ENCODE results near the gene ZNF774. TPM values are rescaled to one million over a fixed set of nuclear protein-coding genes. Genes with fewer than 3 reads are reported as not detected.

Gene ZNF774
- total RNA-seq, 1 experiment from 2014 or later = 4.0 TPM

DNA sequence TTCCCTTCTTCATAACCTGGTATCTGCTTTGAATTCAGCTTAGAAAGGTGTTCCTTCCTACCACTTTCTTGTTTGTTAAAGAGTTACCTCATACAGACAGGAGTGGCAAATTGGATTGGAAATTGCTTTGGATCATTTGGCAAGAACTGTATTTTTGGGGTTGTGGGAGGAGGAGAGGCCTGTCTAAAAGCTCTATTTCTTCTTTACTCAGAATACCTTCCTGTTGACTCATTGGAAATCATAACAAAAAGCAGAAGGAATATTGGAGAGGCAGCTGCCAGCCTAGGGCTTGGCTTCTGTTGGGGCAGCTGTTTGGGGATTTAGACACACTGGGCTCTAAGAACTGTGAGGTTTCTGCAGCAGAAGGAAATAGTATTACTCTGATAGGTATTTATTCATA lies 50.1 kb downstream of the ZNF774 start:
- Histone ChIP-seq H3K4me3 (replicated peaks in 1 of 2; ENCODE audit: low read depth in 1 of 2, low read length in 2 of 2) (peak overlapping the region; percentile 3 to 37; a peak in 3 of 4 replicates), H3K27me3 (ENCODE audit: insufficient read depth, low read length) (no peaks in the 10 kb centered on the region), H3K9me2 (ENCODE audit: insufficient read depth) (no peaks in the 10 kb centered on the region), H3K4me1 (ENCODE audit: control insufficient read depth in 1 of 2, insufficient read depth in 2 of 2, low read length in 2 of 2) (peaks cover 43 to 51% of the 10 kb centered on the region in 2 experiments), H3K4me2 (ENCODE audit: low read length) (peak overlapping the region; percentile 81), H3K9me3 (ENCODE audit: control insufficient read depth in 1 of 2, insufficient read depth in 1 of 2, low read depth in 1 of 2, low read length in 2 of 2) (no peaks in the 10 kb centered on the region), H3K79me2 (ENCODE audit: insufficient read depth, low read length) (peaks cover 96% of the 10 kb centered on the region), H3K27ac (ENCODE audit: low read depth, low read length) (peak overlapping the region; percentile 76), H2AFZ (ENCODE audit: low read depth, low read length, poor library complexity, severe bottlenecking) (no peak overlapping the region), H4K20me1 (ENCODE audit: insufficient read depth) (no peaks in the 10 kb centered on the region), H3K9ac (ENCODE audit: low read length) (peak overlapping the region; percentile 60), H3K36me3 (ENCODE audit: control insufficient read depth in 1 of 2, insufficient read depth in 2 of 2, low read length in 2 of 2) (no peaks in the 10 kb centered on the region)
- ChIA-PET RAD21 (ENCODE audit: low non-redundant PET in 1 of 2, low total read pairs in 2 of 2, uncharacterized antibody in 2 of 2, unreplicated experiment in 2 of 2) (no interaction called here), POLR2A (interaction anchor here (1.0 to 1.5 kb wide), 4 partner anchors 10 to 21 kb away, joined by 3 to 8 read pairs (median 4); partner anchors contain the start of gene IQGAP1), CTCF (interaction anchor here (1.7 kb wide), 1 partner anchor 80 kb away, joined by 4 read pairs; no protein-coding TSS in a partner anchor)
- intact Hi-C loops (cut with micrococcal nuclease) = loop anchor here (1.0 kb wide), 1 partner anchor 10 kb away; no protein-coding TSS in a partner anchor
- BruUV-seq (replicated peaks) = no TSS peak
- peak; percentile 77 for ATAC-seq
- DNase-seq (ENCODE audit: low read depth, low spot score) = peak; percentile 54
- TF ChIP-seq, protein P1, sequence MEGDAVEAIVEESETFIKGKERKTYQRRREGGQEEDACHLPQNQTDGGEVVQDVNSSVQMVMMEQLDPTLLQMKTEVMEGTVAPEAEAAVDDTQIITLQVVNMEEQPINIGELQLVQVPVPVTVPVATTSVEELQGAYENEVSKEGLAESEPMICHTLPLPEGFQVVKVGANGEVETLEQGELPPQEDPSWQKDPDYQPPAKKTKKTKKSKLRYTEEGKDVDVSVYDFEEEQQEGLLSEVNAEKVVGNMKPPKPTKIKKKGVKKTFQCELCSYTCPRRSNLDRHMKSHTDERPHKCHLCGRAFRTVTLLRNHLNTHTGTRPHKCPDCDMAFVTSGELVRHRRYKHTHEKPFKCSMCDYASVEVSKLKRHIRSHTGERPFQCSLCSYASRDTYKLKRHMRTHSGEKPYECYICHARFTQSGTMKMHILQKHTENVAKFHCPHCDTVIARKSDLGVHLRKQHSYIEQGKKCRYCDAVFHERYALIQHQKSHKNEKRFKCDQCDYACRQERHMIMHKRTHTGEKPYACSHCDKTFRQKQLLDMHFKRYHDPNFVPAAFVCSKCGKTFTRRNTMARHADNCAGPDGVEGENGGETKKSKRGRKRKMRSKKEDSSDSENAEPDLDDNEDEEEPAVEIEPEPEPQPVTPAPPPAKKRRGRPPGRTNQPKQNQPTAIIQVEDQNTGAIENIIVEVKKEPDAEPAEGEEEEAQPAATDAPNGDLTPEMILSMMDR (IDR thresholded peaks at IDR 0.05 in 2 of 3, conservative IDR thresholded peaks at IDR 0.05 in 1 of 3; ENCODE audit: borderline replicate concordance in 1 of 3, insufficient read depth in 1 of 3, low read depth in 2 of 3, low read length in 2 of 3) = no peak
- peak; percentile 39; the same call in 1 of the 2 replicates for TF ChIP-seq EGR1 (IDR thresholded peaks at IDR 0.05; ENCODE audit: low read depth)
- TF ChIP-seq JUND (IDR thresholded peaks at IDR 0.05) = peak; percentile 86
- no peak for TF ChIP-seq ELF1 (IDR thresholded peaks at IDR 0.05; ENCODE audit: borderline replicate concordance, low read depth)
- TF ChIP-seq TCF7L2 (IDR thresholded peaks at IDR 0.05; ENCODE audit: borderline replicate concordance, extremely low read depth, insufficient read depth, insufficient read length) = no peak
- TF ChIP-seq, protein P2, sequence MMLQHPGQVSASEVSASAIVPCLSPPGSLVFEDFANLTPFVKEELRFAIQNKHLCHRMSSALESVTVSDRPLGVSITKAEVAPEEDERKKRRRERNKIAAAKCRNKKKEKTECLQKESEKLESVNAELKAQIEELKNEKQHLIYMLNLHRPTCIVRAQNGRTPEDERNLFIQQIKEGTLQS (IDR thresholded peaks at IDR 0.05) = 0 out of 2 replicates have a peak, but pooled peaks have one; percentile 23
- peak; percentile 35 for TF ChIP-seq YY1 (IDR thresholded peaks at IDR 0.05; ENCODE audit: extremely low read depth, insufficient replicate concordance, low read depth, low read length)
- TF ChIP-seq, protein P3, sequence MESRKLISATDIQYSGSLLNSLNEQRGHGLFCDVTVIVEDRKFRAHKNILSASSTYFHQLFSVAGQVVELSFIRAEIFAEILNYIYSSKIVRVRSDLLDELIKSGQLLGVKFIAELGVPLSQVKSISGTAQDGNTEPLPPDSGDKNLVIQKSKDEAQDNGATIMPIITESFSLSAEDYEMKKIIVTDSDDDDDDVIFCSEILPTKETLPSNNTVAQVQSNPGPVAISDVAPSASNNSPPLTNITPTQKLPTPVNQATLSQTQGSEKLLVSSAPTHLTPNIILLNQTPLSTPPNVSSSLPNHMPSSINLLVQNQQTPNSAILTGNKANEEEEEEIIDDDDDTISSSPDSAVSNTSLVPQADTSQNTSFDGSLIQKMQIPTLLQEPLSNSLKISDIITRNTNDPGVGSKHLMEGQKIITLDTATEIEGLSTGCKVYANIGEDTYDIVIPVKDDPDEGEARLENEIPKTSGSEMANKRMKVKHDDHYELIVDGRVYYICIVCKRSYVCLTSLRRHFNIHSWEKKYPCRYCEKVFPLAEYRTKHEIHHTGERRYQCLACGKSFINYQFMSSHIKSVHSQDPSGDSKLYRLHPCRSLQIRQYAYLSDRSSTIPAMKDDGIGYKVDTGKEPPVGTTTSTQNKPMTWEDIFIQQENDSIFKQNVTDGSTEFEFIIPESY (IDR thresholded peaks at IDR 0.05; ENCODE audit: extremely low read depth, insufficient replicate concordance, low read length) = no peak
- TF ChIP-seq SIN3A (IDR thresholded peaks at IDR 0.05; ENCODE audit: low read depth) = no peak
- peak; percentile 84 for TF ChIP-seq FOSL1 (IDR thresholded peaks at IDR 0.05; ENCODE audit: low read depth)
- TF ChIP-seq MAX (IDR thresholded peaks at IDR 0.05) = 0 out of 2 replicates have a peak, but pooled peaks have one; percentile 33
- peak; percentile 36; the same call in 1 of the 2 replicates for TF ChIP-seq RAD21 (IDR thresholded peaks at IDR 0.05; ENCODE audit: low read depth)
- TF ChIP-seq POLR2AphosphoS5 (IDR thresholded peaks at IDR 0.05; ENCODE audit: low read depth, low read length) = peak; percentile 31; the same call in 1 of the 2 replicates
- peak; percentile 75 for TF ChIP-seq SP1 (IDR thresholded peaks at IDR 0.05; ENCODE audit: low read depth)
- TF ChIP-seq ZNF274 (IDR thresholded peaks at IDR 0.05; ENCODE audit: low read depth, low read length) = no peak
- TF ChIP-seq REST (IDR thresholded peaks at IDR 0.05; ENCODE audit: low read depth) = no peak
- peak; percentile 65 for TF ChIP-seq CEBPB (IDR thresholded peaks at IDR 0.05; ENCODE audit: low read depth)
- no peak for TF ChIP-seq SRF (IDR thresholded peaks at IDR 0.05; ENCODE audit: low read depth)
- TF ChIP-seq EZH2phosphoT487 (IDR thresholded peaks at IDR 0.05; ENCODE audit: borderline replicate concordance) = no peak
- TF ChIP-seq POLR2A (IDR thresholded peaks at IDR 0.05; ENCODE audit: borderline replicate concordance, extremely low read depth, insufficient read depth, insufficient read length) = no peak
